CD1c-positive myeloid dendritic cell (primary cell): ENCODE measurements around the gene MICALL1.

Experiments
- DNase-seq: peaks from one replicate; pipeline ENCODE4 v3.0.0-alpha.2; 2016; ENCODE audit errors: extremely low spot score

The MICALL1 gene

DNA sequence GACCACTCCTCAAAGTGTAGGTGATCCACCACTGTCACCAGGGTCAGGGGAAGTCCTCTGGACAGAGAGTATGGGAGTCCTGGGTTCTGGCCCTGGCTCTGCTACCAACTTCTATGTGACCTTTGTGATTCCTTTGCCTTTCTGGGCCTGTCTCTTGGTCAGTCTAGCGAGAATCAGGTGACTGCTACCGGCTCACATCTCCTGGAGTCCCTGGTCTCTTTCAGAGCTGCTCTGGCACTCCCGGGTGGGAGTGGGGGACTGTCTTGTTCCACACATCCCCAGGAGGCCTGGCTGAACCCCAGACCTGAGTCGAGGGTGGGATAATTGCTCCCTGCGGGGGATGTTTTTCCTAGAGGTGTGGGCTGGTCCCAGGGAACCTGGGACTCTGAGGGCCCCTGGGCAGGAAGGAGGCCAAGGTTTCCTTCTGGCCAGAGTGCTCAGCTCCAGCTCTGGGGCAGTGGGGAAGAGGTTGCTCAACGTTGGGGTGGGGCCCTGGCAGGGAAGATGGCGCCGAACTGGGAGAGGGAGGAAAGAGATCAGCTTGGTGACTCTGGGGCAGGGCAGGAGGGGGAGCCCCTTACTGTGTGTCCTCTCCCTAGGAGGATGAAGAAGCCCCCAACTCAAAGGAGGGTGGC lies 76.2 kb downstream of the MICALL1 start:
- no peak for DNase-seq

- DNase-seq, result no peak
Measured at GRCh38 chr22:37982938-37983859, 77.1 kb downstream of the MICALL1 start.

DNA sequence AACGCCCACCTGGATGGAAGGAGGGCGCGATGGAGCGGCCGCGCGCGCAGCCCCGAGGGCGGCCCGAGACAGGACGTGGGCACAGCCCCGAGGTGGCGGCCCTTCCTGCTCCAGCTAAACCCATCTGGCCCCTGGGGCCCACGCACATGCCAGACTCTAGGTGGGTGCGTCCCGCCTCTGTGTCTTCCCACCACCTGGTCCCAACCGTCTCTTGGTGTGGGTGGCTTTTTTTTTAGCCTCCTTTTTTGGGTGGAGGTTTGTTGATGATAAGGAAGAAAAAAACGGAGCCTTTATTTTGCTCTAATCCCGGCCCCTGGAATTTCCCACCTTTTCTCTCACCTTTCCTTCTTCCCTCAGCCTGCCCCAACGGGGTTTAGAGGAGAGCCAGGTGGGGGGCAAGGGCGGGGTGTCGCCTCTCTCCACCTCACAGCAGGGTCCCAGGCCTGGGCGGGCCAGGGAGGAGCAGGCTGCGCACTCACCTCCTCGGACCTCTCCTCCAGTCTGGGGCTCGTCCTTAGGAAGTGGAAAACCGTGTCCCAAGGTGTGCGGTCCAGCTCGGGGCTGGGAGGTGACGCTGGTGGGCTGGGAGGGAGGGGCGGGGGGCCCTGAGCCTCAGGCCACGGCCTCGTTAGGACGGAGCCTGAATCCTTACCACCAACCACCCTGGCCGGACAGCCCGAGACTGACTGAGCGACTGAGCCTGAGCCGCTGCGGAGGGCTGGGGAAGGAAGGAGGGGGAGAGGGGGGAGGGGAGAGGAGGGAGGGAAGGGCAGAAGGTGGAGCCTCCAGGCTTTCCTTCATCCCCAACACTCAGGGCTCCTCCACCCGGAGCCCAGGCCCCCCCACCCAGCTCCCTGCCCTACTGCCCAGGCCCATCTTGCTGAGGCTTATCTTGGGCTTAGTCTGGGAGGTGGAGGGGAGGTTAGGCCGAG lies 78.0 kb downstream of the MICALL1 start, which contains the start of gene SOX10:
Gene SOX10 (minus strand): TSS at position 696 of the 932 bp plus-strand sequence. CDS start 771 bp downstream, outside the sequence.
- no peak for DNase-seq

- DNase-seq, result no peak
Measured at GRCh38 chr22:37985050-37985585, 79.0 kb downstream of the MICALL1 start.

GRCh38 chr22:37985751-37986281 lies 79.7 kb downstream of the MICALL1 start:
- DNase-seq, result no peak

DNA sequence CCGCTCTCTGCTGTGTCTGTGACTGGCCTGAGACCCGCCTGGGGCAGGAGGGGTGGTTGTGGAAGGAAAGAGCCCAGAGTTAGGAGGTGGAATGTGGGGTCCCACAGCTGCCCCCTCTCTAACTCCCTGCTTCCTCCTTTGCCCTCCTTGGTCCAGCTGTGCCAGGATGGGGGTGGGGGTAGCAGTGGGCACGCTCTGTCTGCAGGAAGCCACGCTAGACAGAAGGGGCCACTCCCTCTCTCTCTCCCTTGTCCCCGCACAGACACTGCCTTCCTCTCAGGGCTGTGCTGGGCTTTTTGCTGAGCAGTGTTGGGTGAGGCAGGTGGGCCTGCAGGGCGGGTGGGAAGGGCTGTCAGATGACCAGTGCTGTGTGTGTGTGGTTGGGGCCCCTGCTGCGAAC lies 80.3 kb downstream of the MICALL1 start:
- DNase-seq, result no peak

- no peak for DNase-seq
Measured at GRCh38 chr22:37989146-37990045, 83.3 kb downstream of the MICALL1 start.

DNA sequence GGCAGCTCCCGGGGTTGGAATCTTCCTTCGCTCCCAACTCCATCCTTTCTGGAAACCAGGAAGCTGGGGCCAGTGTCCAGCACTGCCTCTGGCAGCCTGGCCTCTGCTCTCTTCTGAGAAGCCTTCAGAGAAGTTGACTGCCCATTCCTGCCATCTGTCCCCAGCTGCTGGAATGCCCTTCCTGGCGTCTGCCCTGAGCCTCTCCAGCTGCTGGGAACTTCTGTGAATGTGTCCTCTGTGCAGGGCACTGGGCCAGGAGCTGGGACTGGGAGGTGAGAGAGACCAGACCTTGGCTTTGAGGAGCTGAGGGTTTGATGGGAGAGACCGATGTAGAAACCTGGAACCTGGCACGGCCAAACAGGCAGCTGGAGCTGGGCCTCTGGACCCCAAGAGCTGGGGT lies 84.2 kb downstream of the MICALL1 start:
- DNase-seq, result no peak

- DNase-seq, result no peak
Measured at GRCh38 chr22:37990862-37991261, 84.8 kb downstream of the MICALL1 start.

DNA sequence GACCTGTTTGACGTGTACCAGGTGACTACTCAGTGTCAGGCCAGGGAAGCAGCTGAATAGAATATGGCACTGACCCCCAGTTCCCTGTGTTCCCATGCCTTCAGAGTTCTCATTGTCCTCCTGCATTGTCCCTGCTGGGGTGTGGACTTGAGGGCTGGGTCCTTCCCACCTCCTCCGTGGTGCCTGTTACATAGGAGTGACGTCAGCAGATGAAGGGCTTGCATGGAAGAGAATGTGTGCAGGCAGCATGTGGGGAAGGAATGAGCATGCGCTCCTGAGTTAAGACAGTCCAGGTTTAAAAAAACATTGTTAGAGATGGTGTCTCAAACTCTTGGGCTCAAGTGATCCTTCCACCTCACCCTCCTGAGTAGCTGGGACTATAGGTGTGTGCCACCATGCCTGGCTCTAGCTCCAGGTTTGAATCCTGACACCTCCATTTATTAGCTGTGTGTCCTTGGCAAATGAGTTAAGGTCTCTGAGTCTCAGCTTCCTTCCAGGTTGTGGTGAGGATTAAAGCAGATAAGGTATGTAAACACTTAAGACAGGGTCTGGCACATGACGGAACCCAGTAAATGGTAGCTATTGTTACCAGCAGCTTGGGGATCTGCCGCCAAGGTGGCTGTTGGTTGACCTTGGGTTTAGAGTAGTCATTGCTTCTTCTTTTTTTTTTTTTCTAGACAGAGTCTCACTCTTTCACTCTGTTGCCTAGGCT lies 85.8 kb downstream of the MICALL1 start:
- no peak for DNase-seq
